ENCODE measurements around the gene ZNF611.

ZNF611 gene

DNA sequence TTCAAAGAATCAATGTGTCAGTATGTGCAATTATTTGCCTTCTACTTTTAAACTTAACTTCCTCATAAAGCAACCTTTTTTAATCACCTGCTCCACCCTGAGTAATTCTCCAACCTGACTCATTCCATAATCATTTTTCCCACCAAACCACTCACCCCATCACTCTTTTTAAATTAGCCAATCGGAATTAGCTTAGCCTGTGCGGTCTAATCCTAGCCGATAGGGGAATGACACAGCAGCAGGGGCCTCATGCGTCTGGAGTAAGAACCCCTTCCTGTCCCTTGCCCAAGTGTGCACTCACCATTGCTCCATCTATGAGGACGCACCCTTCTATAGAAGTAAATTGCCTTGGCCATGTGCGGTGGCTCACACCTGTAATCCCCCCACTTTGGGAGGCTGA, 69.3 kb downstream of the ZNF611 start:
- H3K9ac ChIP-seq (ENCODE audit: low read depth in 1 of 2, low read length in 2 of 2), result no peak overlapping the region
- no peaks in the 10 kb centered on the region for H3K4me1 ChIP-seq (ENCODE audit: control insufficient read depth in 1 of 2, insufficient read depth in 2 of 2, low read length in 2 of 2)
- no peak overlapping the region for H3K4me3 ChIP-seq (ENCODE audit: low read depth in 1 of 2, low read length in 2 of 2)
- H3K27me3 ChIP-seq (ENCODE audit: control insufficient read depth in 1 of 2, insufficient read depth in 2 of 2, low read length in 2 of 2), result no peaks in the 10 kb centered on the region
- peaks cover 7 to 9% of the 10 kb centered on the region in 2 donors for H3K9me3 ChIP-seq (ENCODE audit: control insufficient read depth in 1 of 2, low read length in 2 of 2)
- no peaks in the 10 kb centered on the region for H3K36me3 ChIP-seq (ENCODE audit: control insufficient read depth in 1 of 2, insufficient read depth in 2 of 2, low read length in 2 of 2)
- H3K27ac ChIP-seq (ENCODE audit: low read depth, low read length), result no peak overlapping the region

GRCh38 chr19:52665027-52665426, 69.8 kb downstream of the ZNF611 start:
- no peaks in the 10 kb centered on the region for H3K4me1 ChIP-seq (ENCODE audit: control insufficient read depth in 1 of 2, insufficient read depth in 2 of 2, low read length in 2 of 2)
- no peak overlapping the region for H3K27ac ChIP-seq (ENCODE audit: low read depth, low read length)
- H3K9me3 ChIP-seq (ENCODE audit: control insufficient read depth in 1 of 2, low read length in 2 of 2), result peaks cover 4 to 9% of the 10 kb centered on the region in 2 donors
- H3K9ac ChIP-seq (ENCODE audit: low read depth in 1 of 2, low read length in 2 of 2), result no peak overlapping the region
- no peaks in the 10 kb centered on the region for H3K36me3 ChIP-seq (ENCODE audit: control insufficient read depth in 1 of 2, insufficient read depth in 2 of 2, low read length in 2 of 2)
- H3K27me3 ChIP-seq (ENCODE audit: control insufficient read depth in 1 of 2, insufficient read depth in 2 of 2, low read length in 2 of 2), result no peaks in the 10 kb centered on the region
- H3K4me3 ChIP-seq (ENCODE audit: low read depth in 1 of 2, low read length in 2 of 2), result no peak overlapping the region

DNA sequence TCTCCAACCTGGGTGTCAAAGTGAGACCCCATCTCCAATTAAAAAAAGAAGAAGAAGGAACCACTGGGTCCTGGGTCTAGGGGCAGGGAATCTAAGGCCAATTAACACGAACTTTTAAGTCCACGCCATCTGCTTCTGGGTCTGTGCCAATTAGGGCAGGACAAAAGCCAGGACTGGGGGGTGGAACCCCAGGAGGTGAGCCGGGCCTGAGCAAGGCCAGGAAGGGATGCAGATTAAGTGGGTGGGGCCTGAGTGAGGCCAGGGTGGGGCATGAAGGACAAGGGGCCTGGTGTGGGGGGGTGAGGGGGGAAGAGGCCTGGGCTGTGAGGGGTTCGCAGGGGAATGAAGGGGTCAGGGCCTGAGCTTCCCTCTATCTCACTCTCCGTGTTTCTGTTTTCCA, 70.4 kb downstream of the ZNF611 start:
- Histone ChIP-seq H3K27me3 (ENCODE audit: control insufficient read depth in 1 of 2, insufficient read depth in 2 of 2, low read length in 2 of 2) (no peaks in the 10 kb centered on the region), H3K9me3 (ENCODE audit: control insufficient read depth in 1 of 2, low read length in 2 of 2) (peaks cover 2 to 9% of the 10 kb centered on the region in 2 donors), H3K4me3 (ENCODE audit: low read depth in 1 of 2, low read length in 2 of 2) (no peak overlapping the region), H3K27ac (ENCODE audit: low read depth, low read length) (no peak overlapping the region), H3K9ac (ENCODE audit: low read depth in 1 of 2, low read length in 2 of 2) (no peak overlapping the region), H3K36me3 (ENCODE audit: control insufficient read depth in 1 of 2, insufficient read depth in 2 of 2, low read length in 2 of 2) (no peaks in the 10 kb centered on the region), H3K4me1 (ENCODE audit: control insufficient read depth in 1 of 2, insufficient read depth in 2 of 2, low read length in 2 of 2) (no peaks in the 10 kb centered on the region)

DNA sequence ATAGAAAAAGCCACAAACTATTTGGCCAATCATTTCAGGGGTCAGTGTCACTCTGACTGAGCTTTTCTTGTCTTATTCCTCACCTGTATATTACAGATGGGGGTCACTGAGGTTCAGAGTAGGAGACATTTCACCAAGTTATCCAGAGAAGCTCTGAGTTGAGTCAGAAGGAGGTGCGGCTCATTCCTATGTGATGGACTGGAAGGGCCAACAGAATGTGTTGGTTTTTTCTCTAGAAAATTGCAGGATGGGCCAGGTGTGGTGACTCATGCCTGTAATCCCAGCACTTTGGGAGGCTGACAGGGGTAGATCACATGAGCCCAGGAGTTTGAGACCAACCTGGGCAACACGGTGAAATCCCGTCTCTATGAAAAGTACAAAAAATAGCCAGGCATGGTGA, 72.2 kb downstream of the ZNF611 start:
- Histone ChIP-seq H3K27me3 (ENCODE audit: control insufficient read depth in 1 of 2, insufficient read depth in 2 of 2, low read length in 2 of 2) (no peaks in the 10 kb centered on the region), H3K9ac (ENCODE audit: low read depth in 1 of 2, low read length in 2 of 2) (no peak overlapping the region), H3K27ac (ENCODE audit: low read depth, low read length) (no peak overlapping the region), H3K4me3 (ENCODE audit: low read depth in 1 of 2, low read length in 2 of 2) (no peak overlapping the region), H3K9me3 (ENCODE audit: control insufficient read depth in 1 of 2, low read length in 2 of 2) (peaks cover 0 to 9% of the 10 kb centered on the region in 2 donors), H3K36me3 (ENCODE audit: control insufficient read depth in 1 of 2, insufficient read depth in 2 of 2, low read length in 2 of 2) (no peaks in the 10 kb centered on the region), H3K4me1 (ENCODE audit: control insufficient read depth in 1 of 2, insufficient read depth in 2 of 2, low read length in 2 of 2) (no peaks in the 10 kb centered on the region)

GRCh38 chr19:52660981-52661380, 73.9 kb downstream of the ZNF611 start:
- peaks cover 0 to 2% of the 10 kb centered on the region in 2 donors for H3K36me3 ChIP-seq (ENCODE audit: control insufficient read depth in 1 of 2, insufficient read depth in 2 of 2, low read length in 2 of 2)

GRCh38 chr19:52659013-52659412, 75.8 kb downstream of the ZNF611 start:
- no peak overlapping the region for H3K27ac ChIP-seq (ENCODE audit: low read depth, low read length)
- peaks cover 3 to 5% of the 10 kb centered on the region in 2 donors for H3K9me3 ChIP-seq (ENCODE audit: control insufficient read depth in 1 of 2, low read length in 2 of 2)
- H3K36me3 ChIP-seq (ENCODE audit: control insufficient read depth in 1 of 2, insufficient read depth in 2 of 2, low read length in 2 of 2), result peaks cover 0 to 10% of the 10 kb centered on the region in 2 donors
- H3K9ac ChIP-seq (ENCODE audit: low read depth in 1 of 2, low read length in 2 of 2), result no peak overlapping the region
- no peak overlapping the region for H3K4me3 ChIP-seq (ENCODE audit: low read depth in 1 of 2, low read length in 2 of 2)
- H3K4me1 ChIP-seq (ENCODE audit: control insufficient read depth in 1 of 2, insufficient read depth in 2 of 2, low read length in 2 of 2), result no peaks in the 10 kb centered on the region
- no peaks in the 10 kb centered on the region for H3K27me3 ChIP-seq (ENCODE audit: control insufficient read depth in 1 of 2, insufficient read depth in 2 of 2, low read length in 2 of 2)

More at GRCh38 chr19:52660981-52661380, 73.9 kb downstream of the ZNF611 start:
- Histone ChIP-seq H3K4me1 (ENCODE audit: control insufficient read depth in 1 of 2, insufficient read depth in 2 of 2, low read length in 2 of 2) (no peaks in the 10 kb centered on the region), H3K4me3 (ENCODE audit: low read depth in 1 of 2, low read length in 2 of 2) (no peak overlapping the region), H3K27ac (ENCODE audit: low read depth, low read length) (no peak overlapping the region), H3K9ac (ENCODE audit: low read depth in 1 of 2, low read length in 2 of 2) (no peak overlapping the region), H3K9me3 (ENCODE audit: control insufficient read depth in 1 of 2, low read length in 2 of 2) (peaks cover 3 to 9% of the 10 kb centered on the region in 2 donors), H3K27me3 (ENCODE audit: control insufficient read depth in 1 of 2, insufficient read depth in 2 of 2, low read length in 2 of 2) (no peaks in the 10 kb centered on the region)

DNA sequence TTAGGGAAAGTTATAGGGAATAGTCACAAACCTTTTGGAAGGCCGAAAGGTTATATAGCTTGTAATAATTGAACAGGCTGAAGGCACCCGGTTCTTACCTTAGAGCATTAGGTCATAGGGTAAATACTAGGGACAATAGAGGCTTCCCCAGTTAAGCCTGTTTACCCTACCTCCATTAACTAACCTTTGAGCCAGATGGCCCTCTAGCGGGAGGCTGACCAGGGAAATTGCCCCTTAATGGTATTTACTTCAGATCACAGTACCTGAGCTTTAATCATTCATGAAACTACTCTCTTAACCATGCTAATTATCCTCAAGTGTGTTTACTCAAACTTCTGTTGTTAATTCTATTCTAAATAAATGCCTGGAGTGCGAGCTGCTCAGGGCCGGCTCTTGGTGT, 76.2 kb downstream of the ZNF611 start:
- Histone ChIP-seq H3K4me1 (ENCODE audit: control insufficient read depth in 1 of 2, insufficient read depth in 2 of 2, low read length in 2 of 2) (no peaks in the 10 kb centered on the region), H3K36me3 (ENCODE audit: control insufficient read depth in 1 of 2, insufficient read depth in 2 of 2, low read length in 2 of 2) (peaks cover 0 to 14% of the 10 kb centered on the region in 2 donors), H3K27me3 (ENCODE audit: control insufficient read depth in 1 of 2, insufficient read depth in 2 of 2, low read length in 2 of 2) (no peaks in the 10 kb centered on the region), H3K9me3 (ENCODE audit: control insufficient read depth in 1 of 2, low read length in 2 of 2) (peaks cover 5 to 6% of the 10 kb centered on the region in 2 donors), H3K27ac (ENCODE audit: low read depth, low read length) (no peak overlapping the region), H3K9ac (ENCODE audit: low read depth in 1 of 2, low read length in 2 of 2) (no peak overlapping the region), H3K4me3 (ENCODE audit: low read depth in 1 of 2, low read length in 2 of 2) (no peak overlapping the region)

- Histone ChIP-seq H3K4me1 (ENCODE audit: control insufficient read depth in 1 of 2, insufficient read depth in 2 of 2, low read length in 2 of 2) (no peaks in the 10 kb centered on the region), H3K36me3 (ENCODE audit: control insufficient read depth in 1 of 2, insufficient read depth in 2 of 2, low read length in 2 of 2) (peaks cover 0 to 21% of the 10 kb centered on the region in 2 donors), H3K9me3 (ENCODE audit: control insufficient read depth in 1 of 2, low read length in 2 of 2) (peaks cover 9 to 11% of the 10 kb centered on the region in 2 donors)
These were observed 81.7 kb downstream of the ZNF611 start for GRCh38 chr19:52653161-52653560.

More at GRCh38 chr19:52653161-52653560, 81.7 kb downstream of the ZNF611 start:
- no peaks in the 10 kb centered on the region for H3K27me3 ChIP-seq (ENCODE audit: control insufficient read depth in 1 of 2, insufficient read depth in 2 of 2, low read length in 2 of 2)
- no peak overlapping the region for H3K9ac ChIP-seq (ENCODE audit: low read depth in 1 of 2, low read length in 2 of 2)
- no peak overlapping the region for H3K4me3 ChIP-seq (ENCODE audit: low read depth in 1 of 2, low read length in 2 of 2)
- H3K27ac ChIP-seq (ENCODE audit: low read depth, low read length), result no peak overlapping the region

All from duodenal mucosa (tissue), 2 donors.